Epidermal melanocyte (primary cell): ENCODE data around the gene B9D1.

ENCODE experiments used
- DNase-seq: peaks from one replicate; pipeline ENCODE4 v3.0.0; 2011; ENCODE audit warnings: low spot score; ENCODE audit not compliant: insufficient read length

Gene B9D1

DNA sequence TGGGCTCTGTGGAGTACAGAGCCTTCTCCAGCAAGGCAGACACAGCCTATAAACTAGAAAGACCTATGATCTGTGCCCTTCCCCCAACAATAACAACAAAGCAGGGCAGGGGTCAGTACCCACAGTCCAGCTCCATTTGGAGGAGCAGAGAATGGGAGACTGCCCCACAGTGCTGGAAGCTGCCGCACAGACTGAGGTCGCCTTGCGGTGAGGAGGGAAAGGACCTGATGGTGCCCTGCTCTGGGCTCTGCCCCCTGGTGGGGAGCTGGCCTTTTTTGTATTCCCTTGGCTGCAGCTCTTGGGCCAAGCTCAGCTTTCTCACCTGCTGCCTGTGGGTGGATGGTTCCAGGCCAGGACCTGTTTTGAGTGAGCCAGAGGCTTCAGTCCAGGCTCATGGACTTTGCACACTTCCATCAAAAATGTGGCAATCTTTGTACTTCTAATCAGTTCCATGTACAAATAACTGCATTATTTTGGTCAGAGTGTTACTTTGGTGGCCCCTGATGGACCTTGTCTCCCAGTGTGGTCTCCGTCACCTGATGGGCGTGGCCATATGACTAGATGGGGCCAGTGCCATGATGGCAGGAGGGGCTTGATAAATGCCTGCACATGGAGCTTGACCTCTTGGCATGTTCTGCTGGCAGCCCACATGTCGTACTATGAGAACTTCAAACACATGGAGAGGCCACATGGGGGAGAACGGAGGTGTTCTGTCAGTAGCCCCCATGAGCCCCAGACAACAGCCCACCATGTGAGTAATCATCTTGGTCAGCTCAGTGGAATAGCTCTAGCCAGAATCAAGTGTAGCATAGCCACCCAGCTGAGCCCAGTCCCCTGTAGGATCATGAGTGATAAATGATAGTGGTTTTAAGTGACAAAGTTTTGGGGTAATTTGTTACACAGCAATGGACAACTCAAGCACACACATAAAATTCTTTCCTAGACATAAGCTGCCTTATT, 24.2 kb downstream of the B9D1 start:
- no peak for DNase-seq

DNA sequence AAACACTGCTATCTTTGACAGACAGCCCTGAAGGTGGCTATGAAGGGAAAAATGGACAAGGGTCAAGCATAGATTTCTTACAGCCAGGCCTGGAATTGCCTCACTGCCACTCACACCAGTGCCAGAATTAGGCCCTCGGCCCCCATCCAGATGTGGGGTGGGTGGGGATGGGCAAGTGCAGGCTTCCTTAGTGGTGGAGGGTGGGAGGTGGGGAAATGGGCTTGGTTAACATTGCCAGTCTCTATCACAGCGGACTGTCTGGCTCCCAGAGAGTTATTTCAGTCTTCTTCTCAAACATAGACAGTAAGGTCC, 24.9 kb downstream of the B9D1 start:
- no peak for DNase-seq

DNA sequence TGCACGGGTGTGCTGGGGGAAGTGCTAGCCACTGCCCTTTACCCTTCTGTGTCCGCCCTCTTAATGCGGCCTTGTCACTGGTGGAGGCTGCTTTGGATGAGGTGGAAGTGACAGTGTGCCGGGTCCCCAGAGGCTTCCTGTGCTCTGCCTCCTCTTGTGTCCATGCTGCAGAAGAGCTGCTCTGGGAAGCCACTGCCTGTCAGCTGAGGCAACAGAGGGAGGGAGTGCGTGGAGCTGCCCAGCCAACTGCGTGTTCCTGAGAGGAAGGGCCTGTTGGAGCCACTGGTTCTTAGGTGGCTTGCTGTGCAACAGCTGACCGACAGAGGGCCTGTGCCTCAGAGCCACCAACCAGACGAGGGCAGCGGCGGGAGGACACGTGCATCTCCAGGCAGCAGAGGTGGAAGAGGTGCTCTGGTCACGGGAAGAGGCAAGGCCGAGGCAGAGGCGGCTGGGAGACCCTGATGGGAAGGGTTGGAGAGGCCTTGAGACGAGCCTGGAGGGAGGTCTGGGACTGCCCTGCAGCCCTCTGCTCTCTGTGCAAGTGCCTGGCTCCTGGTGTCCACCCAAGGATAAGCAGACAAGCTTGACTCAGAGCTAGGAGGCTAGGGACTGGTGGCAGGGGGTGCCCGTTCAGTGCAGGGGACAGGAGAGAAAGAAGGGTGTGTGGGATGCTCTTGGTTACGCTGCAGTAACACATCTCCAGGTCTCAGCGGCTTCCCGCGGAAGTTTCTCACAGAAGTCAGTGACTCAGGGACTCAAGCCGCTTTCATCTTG, 25.4 kb downstream of the B9D1 start:
- DNase-seq = no peak

DNA sequence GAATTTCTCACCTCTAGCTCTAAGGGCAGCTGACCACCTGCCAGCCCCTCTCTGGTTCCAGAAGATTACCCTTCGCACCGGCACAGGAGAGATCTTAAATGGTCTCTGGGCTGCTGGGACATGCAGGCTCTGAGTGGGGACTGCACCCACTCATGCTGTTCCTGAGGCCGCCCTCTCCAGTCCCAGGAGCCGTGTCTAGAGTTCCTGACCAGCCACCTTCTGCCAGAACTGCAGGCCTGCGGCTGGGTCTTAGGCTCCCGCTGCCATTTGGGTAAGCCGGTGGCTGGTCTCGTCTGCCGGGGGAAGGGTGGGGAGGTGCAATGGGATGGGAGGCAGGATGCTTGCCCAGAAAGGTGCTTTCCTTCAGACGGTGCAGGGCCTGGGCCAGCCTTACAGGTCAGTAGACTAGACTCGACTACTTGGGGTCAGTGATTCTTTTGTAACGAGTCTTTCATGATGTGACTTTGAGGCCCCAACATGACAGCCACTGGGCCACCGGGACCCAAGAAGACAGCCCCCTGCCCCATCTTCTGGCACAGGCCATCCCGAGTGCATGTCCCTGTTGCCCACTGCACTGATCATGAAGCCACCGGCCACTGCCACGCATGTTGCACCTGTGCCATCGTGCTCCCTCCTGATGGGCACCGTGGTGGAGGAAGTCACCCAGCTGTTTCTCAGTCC, 26.4 kb downstream of the B9D1 start:
- DNase-seq = no peak

DNA sequence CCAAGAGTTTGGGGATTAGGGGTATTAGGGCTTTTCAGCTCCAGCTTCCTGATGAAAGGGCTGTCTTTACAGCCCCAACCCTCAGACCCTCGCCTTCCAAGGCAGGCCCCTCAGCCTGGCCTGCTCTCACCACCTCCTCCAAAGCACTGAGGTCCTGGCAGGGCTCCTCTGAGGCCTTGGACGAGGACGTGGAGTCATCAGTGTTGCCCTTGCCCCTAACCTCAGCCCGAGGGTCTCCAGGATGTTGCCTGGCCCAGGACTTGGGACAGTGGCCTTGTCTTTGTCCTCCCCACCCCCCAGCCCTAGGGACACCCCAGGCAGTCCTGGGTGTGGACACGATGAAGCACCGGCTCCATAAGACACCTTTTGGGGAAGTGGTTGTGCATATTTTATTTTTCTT, 28.2 kb downstream of the B9D1 start:
- DNase-seq = no peak

DNA sequence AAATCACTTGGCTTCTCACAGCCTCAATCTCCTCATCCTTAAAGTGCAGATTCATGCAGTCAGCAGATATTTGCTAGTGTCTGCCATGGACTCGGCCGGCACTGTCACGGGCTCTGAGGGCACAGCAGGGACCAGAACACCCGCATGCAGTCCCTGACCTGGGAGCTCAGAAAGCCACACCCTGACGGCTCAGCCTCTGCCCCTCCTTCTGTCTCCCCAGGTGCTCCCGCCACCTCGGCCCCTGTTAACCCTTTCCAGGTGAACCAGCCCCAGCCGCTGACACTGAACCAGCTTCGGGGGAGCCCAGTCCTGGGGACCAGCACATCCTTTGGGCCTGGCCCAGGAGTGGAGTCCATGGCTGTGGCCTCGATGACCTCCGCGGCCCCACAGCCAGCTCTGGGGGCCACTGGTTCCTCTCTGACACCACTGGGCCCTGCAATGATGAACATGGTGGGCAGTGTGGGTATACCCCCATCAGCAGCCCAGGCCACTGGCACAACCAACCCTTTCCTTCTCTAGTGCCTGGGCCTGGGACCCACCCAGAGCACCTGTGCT, 28.7 kb downstream of the B9D1 start:
- no peak for DNase-seq

DNA sequence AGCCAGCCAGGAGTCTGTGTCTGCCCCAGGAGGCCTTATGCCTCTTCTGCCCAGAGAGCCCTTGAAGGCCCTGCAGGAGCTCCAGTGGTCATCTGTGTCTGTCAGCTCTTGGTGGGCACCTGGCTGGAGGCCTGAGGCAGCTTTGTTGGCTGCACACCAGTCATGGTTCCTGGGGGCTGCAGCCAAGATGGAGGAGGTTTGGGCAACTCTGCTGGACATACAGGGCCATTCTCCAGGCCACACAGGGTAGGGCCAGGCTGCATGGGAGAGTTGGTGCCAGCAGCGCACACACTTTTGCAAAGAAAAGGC, 29.4 kb downstream of the B9D1 start:
- no peak for DNase-seq

DNA sequence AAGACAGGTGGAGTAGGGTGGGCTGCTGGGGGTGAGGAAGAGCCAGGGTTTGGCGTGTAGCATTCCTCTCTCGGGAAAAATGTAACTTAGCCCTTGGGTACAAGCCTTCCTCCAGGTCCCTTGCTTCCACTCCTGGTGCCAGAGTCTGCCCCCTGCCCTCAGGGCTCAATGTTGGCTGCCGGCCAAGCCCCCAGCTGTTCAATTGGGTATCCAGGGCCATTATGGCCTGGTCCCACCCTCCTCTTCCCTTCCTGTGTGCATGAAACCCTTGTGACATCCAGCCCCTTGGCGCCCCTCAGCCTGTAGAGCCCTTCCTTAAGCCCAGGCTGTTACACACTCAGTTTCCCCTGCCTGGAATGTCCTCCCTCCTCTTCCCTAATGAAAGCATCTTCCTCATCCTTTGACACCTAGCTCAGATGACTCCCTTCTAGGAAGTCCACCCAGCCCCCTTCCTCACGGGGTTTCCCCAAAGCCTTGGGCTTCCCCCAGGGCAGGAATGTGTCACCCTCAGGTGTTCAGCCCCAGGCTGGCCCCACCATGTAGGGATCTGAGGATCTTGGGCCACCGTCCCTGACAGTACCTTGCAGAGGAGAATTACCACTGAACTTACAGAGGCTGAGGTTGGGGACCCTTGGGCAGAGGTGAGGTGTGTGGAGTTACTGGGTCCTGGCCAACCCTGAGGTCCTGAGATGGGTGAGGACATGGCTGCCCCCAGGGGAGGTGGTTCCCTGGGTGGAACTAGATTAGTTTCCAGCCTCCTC, 30.0 kb downstream of the B9D1 start:
- DNase-seq = no peak

DNA sequence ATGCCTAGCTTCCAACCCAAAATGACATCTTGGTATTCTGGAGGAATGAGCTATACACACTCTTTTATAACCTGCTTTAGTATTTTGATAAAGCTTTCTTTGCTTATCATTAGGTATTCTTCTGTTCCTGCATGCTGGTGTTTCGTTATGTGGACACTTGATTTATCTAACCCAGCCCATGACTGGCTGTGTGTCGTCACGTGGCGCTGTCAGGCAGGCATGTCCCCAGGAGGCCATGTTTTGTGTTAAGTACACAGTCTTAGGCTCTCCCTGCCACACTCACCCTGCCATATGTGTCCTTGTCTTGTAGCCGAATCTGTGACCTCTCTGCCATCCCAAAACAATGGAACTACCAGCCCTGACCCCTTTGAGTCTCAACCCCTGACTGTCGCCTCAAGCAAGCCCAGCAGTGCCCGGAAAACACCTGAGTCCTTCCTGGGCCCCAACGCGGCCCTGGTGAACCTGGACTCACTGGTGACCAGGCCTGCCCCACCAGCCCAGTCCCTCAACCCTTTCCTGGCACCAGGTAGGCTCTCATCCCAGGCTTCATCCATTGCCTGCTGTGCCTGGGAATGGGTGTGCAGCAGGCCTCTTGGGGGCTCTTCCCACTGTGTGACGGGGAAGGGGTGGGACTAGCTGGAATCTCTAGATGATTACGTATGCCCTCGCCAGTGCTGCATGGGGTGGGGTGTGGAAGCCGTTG, 30.8 kb downstream of the B9D1 start:
- DNase-seq = no peak

DNA sequence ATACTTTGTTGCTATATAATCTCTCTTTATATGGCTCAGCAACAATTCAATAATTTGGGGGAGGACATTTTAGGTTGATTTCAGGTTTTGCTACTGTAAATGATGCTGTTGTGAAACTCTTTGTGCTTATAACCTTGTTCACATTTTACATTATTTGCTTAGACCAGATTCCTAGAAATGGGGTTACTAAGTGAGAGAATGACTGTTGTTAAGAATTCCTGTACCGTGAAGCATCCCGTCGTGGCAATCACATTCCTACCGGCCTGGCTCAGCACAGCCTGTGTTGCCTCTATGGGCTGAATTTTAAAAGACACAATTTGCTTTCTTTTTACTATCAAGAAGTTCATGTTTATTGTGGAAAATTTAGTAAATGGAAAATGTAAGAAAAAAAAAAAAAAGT, 31.4 kb downstream of the B9D1 start:
- DNase-seq = no peak

DNA sequence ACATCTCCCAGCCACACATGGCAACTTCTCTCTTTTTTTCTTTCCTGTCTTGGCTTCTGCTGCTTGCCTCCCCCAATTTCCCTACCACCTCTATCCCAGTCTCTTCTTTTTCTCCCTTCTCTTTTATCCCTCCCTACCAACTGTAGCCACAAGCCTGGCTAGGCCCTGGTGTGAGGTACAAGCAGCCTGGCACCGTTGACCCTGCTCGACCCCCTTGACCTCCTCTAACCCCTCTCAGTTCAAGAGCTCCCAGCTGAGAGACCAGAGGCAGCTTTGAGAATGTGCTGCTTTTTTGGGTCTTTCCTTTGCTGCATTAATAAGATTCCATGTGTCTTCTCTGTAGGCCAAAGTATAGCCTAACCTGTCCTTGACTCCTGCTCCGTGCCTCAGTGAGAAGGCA, 32.3 kb downstream of the B9D1 start:
- no peak for DNase-seq

DNA sequence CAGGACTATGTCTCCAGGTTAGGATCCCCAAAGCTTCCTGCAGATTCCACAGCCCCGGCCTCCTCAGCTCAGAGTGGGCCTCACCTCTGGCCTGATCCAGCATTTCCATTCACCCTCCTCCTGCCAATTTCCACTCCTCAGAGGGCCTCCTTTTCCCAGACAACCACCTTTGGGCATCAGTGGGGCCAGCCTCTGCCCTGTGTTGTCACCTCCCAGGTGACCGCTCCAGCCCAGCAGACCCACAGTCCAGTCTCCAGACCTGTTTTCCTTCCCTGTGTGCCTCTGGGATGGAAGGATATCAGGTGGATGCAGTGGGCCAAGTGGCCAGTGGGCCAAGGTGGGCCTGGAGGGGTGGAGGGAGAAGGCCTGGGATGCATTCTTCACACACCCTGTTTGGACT, 32.7 kb downstream of the B9D1 start:
- DNase-seq = no peak

DNA sequence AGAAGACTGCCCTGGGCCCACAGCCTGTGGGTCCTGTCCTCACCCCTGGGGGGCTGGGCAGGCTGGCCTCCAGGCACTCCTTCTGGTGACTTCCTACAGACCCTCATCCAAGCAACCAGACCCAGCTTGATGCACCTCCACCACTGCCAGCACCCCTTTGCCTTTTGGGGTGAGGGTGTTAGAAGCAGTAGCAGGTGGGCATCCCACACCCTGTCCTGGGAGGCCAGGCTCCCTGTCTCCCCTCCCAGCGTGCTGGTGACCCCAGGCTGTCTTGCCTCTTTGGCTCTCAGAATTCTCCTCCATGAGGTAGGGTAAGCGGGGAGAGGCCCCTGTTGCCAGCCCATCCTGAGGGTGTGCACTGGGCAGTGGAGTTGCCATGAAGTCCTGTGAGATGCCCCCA, 33.4 kb downstream of the B9D1 start:
- no peak for DNase-seq

DNA sequence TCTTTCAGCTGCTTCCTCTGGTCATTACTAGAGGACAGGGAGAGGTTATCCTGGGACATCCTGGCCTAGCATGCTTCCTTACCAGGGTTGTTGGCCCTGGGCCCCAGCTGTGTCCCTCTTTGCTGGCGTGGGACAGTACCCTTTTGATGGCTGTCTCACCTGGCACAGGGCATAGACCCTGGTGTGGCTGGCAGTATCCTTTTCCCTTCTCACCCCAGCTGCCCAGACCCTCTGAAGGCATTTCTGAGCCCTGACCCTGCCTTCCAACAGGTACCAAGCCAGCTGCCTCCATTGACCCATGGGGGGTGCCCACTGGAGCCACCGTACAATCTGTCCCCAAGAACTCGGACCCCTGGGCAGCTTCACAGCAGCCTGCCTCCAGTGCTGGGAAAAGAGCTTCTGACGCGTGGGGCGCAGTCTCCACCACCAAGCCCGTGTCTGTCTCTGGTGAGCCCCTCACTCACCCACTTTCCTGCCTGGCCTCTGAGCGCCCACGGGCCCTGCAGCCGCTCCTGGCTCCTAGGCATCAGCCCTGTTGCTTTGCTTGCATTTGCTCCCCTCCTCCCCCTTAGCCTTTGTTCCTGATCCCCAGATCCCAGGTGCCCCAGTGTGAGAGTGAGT, 34.0 kb downstream of the B9D1 start:
- no peak for DNase-seq

DNA sequence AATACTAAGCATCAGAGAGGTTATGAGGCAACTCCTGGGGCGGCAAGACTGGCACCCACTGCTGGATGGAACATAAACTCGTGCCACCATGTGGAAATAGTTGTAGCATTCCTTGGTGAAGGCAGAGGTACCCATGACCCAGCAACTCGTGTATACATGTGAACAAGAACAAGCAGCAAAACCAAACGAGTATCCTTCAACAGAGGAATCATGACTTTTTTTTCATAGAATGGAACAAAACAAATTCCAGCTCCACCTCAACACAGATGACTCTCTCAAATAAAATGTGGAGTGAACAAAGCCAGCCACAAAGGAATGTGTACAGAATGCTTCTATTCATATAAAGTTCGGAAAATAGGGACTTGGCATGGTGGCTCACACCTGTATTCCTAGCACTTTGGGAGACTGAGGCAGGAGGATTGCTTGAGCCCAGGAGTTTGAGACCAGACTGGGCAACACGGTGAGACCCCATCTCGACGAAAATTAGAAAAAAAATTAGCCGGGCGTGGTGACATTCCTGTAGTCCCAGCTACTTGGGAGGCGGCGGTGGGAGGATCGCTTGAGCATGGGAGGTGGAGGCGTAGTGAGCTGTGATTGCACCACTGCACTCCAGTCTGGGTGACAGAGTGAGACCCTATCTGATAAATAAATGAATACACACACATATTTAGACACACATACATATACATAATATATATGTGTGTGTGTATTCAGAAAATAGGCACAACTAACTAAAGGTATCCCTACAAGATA, 35.3 kb downstream of the B9D1 start:
- no peak for DNase-seq

DNA sequence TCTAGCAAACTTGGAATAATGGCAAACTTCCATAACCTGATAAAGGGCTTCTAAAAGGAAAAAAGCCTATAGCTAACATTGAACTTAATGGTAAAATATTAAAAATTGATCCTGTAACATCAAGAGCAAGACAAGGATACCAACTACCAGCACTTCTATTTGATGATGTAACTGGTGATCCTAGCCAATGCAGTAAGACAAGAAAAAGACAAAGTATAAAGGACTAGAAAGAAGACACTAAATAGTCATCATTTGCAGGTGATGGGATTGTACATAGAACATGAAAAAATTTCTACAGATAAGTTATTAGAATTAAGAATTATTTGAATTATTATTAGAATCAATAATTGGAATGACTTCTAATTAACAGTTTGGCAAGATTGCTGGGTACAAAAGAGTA, 37.0 kb downstream of the B9D1 start:
- DNase-seq = no peak

DNA sequence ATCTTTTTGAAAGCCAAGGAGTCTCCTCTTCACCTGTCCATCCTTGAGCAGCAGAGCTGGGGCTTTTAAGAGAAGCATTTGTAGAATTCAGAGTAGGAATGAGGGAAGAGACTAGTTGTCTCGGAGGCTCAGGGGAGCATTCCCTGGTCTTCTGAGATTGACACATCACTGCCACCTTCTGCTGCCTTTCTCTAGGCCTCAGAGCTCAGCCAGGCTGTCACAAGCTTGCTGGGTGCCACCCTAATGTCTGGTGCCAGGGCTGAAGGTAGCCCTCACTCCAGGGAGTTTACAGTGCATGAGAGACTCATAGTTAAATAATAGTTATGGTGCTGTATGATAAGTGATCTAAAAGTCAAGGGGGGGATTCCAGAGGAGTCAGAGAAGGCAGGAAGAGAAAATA, 39.7 kb downstream of the B9D1 start:
- DNase-seq = no peak

DNA sequence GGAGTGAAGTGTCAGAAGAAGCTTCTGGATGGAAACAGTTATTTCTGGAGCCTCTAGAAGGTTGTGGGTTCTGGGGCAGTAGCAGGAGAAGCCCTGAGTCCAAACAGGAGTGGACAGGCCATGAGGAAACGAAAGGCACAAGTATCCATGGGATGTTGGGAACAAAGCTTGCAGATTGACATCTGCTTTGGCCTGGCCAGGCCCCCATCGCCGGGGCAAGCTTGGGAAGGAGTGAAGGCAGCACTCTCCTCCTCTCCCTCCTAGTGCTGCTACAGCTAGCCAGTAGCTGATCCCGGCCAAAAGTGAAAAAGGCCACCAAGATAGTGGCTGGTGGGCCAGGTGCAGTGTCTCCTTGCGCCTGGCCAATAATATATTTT, 40.4 kb downstream of the B9D1 start:
- no peak for DNase-seq

DNA sequence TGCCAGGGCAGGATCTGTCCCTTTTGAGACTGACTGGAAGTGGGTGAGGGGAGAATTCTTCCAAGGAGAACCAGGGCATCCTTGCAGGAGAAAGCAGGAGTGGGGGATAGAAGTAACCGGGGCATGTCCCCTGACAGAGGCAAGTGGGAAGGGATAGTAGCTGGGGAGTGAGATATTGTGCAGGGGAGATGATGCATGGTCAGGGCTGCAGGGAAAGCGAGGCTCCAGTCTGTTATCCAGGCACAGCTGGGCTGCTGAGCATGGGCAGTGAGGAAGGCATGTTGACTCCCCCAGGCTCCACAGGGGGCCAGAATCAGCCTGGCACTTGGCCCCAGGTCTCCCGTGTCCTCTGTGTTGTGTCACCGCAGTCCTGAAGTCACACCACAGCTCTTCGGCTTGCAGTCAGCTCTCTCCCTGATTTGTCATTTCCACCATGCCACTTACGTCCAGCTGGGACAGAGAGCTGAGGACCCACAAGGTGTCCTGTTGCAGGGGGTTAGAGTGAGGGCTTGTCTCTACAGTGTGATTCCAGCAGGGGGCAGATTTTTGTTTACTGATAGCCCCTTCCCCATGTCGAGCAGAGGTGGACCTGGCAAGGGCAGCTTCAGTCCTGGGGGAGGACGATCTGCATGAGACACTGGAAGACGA, 40.9 kb downstream of the B9D1 start:
- no peak for DNase-seq
